GM18526 (cell line): ENCODE data around the gene CNOT4.

Experiments
- POLR2A ChIP-seq: IDR thresholded peaks from 3 replicates; pipeline ENCODE4 v1.6.1; 2011; ENCODE audit not compliant: insufficient read length; ENCODE audit errors: extremely low read depth

The CNOT4 gene

GRCh38 chr7:135335628-135336139 is 174.2 kb downstream of the CNOT4 start:
- TF ChIP-seq POLR2A = no peak

GRCh38 chr7:135334830-135335543 is 174.9 kb downstream of the CNOT4 start:
- TF ChIP-seq POLR2A = no peak

- no peak for TF ChIP-seq POLR2A
Observed at GRCh38 chr7:135333946-135334345, 176.0 kb downstream of the CNOT4 start.

GRCh38 chr7:135333200-135333599 is 176.7 kb downstream of the CNOT4 start:
- no peak for TF ChIP-seq POLR2A

- TF ChIP-seq POLR2A = no peak
Observed at GRCh38 chr7:135330088-135330487, 179.8 kb downstream of the CNOT4 start.

GRCh38 chr7:135328526-135328925 is 181.4 kb downstream of the CNOT4 start:
- TF ChIP-seq POLR2A = no peak

GRCh38 chr7:135328053-135328452 is 181.8 kb downstream of the CNOT4 start:
- no peak for TF ChIP-seq POLR2A

- TF ChIP-seq POLR2A = no peak
Observed at GRCh38 chr7:135327458-135327857, 182.4 kb downstream of the CNOT4 start.

- TF ChIP-seq POLR2A = no peak
Observed at GRCh38 chr7:135326636-135327280, 183.1 kb downstream of the CNOT4 start.

- no peak for TF ChIP-seq POLR2A
Observed at GRCh38 chr7:135322571-135323340, 187.1 kb downstream of the CNOT4 start.

- no peak for TF ChIP-seq POLR2A
Observed at GRCh38 chr7:135321556-135321955, 188.3 kb downstream of the CNOT4 start.

- TF ChIP-seq POLR2A = no peak
Observed at GRCh38 chr7:135320268-135320667, 189.6 kb downstream of the CNOT4 start.

GRCh38 chr7:135317676-135318325 is 192.1 kb downstream of the CNOT4 start:
- TF ChIP-seq POLR2A = no peak

- no peak for TF ChIP-seq POLR2A
Observed at GRCh38 chr7:135316648-135317313, 193.1 kb downstream of the CNOT4 start.

- no peak for TF ChIP-seq POLR2A
Observed at GRCh38 chr7:135313971-135314370, 195.9 kb downstream of the CNOT4 start.
